WTC11 (cell line): ENCODE results near the gene GLI1. TPM values are rescaled to one million over a fixed set of nuclear protein-coding genes. Genes with fewer than 3 reads are reported as not detected.
A peak's percentile ranks its signal among the peaks of the same experiment; 100 is the strongest.
"Not testable (repeated sequence)": the region's sequence is repeated elsewhere in the genome, so short reads cannot be mapped to it uniquely, and the experiment has no call there.

Experiments used
- ATAC-seq: fragments of 200-7000 bp; cut with Tn5 transposase; 2 replicates; pipeline ENCODE4 v1.10.0; 2021; ENCODE audit warnings: mild to moderate bottlenecking, moderate library complexity
- CTCF ChIA-PET: fragments of 300-600 bp; sonication (Branson Sonifier 250); formaldehyde crosslinking; loops from one replicate; lab custom pipeline; 2021; ENCODE audit warnings: antibody characterized with exemption; lab: Charles Lee
- POLR2A ChIA-PET: fragments of 350-600 bp; sonication (Branson Sonifier 250); formaldehyde crosslinking; loops from one replicate; lab custom pipeline; 2021; ENCODE audit warnings: antibody characterized with exemption; lab: Charles Lee
- DNase-seq: peaks from one replicate; pipeline ENCODE4 v3.0.0; 2021; ENCODE audit warnings: low spot score
- H3K27ac Mint-ChIP-seq: 2 replicates; pipeline ENCODE4 v1.8.0; 2021; ENCODE audit warnings: mixed read lengths
- H3K27me3 Mint-ChIP-seq: 2 replicates; pipeline ENCODE4 v1.8.0; 2021; ENCODE audit warnings: low read depth, mild to moderate bottlenecking, moderate library complexity, mixed read lengths
- H3K36me3 Mint-ChIP-seq: 2 replicates; pipeline ENCODE4 v1.8.0; 2021; ENCODE audit warnings: mixed read lengths
- H3K4me1 Mint-ChIP-seq: 2 replicates; pipeline ENCODE4 v1.8.0; 2022; ENCODE audit warnings: mixed read lengths
- H3K4me3 Mint-ChIP-seq: 2 replicates; pipeline ENCODE4 v1.8.0; 2021; ENCODE audit warnings: mild to moderate bottlenecking, moderate library complexity, mixed read lengths
- H3K9me3 Mint-ChIP-seq: 2 replicates; pipeline ENCODE4 v1.8.0; 2021; ENCODE audit warnings: mixed read lengths
- FOXJ3 ChIP-seq: sonication (generic); formaldehyde crosslinking; IDR thresholded peaks from 2 replicates; pipeline ENCODE4 v1.9.0; 2021; ENCODE audit warnings: missing genetic modification reagents, mild to moderate bottlenecking, borderline replicate concordance
- IRF1 ChIP-seq: sonication (generic); formaldehyde crosslinking; IDR thresholded peaks from 2 replicates; pipeline ENCODE4 v1.8.0; 2023; ENCODE audit warnings: missing genetic modification reagents
- KAT7 ChIP-seq: sonication (generic); formaldehyde crosslinking; IDR thresholded peaks from 2 replicates; pipeline ENCODE4 v1.8.1; 2023; ENCODE audit warnings: missing genetic modification reagents, mild to moderate bottlenecking, borderline replicate concordance
- PREB ChIP-seq: sonication (generic); formaldehyde crosslinking; IDR thresholded peaks from 2 replicates; pipeline ENCODE4 v1.8.1; 2022; ENCODE audit warnings: mild to moderate bottlenecking, missing genetic modification reagents, moderate library complexity, borderline replicate concordance
- RORB ChIP-seq: fragments of 250-450 bp; sonication (Bioruptor Pico); IDR thresholded peaks from 2 replicates; pipeline ENCODE4 v1.9.0; 2021; ENCODE audit warnings: mild to moderate bottlenecking
- ZBTB21 ChIP-seq: sonication (generic); formaldehyde crosslinking; IDR thresholded peaks from 2 replicates; pipeline ENCODE4 v1.8.1; 2023; ENCODE audit warnings: mild to moderate bottlenecking, missing genetic modification reagents, borderline replicate concordance
- total RNA-seq: library from RNA; stranded (reverse); gene quantifications from 3 replicates; pipeline ENCODE4 v1.2.3, GENCODE V29; 2021
- TF ChIP-seq, protein P1 (sequence below): sonication (generic); formaldehyde crosslinking; conservative IDR thresholded peaks from 2 replicates; pipeline ENCODE4 v1.8.1; 2022; ENCODE audit warnings: mild to moderate bottlenecking, missing genetic modification reagents
- TF ChIP-seq, protein P2 (sequence below): sonication (generic); formaldehyde crosslinking; IDR thresholded peaks from 2 replicates; pipeline ENCODE4 v1.8.1; 2022; ENCODE audit warnings: missing genetic modification reagents, borderline replicate concordance

GLI1 gene
- total RNA-seq, 1 experiment from 2014 or later = 16.2 TPM

DNA sequence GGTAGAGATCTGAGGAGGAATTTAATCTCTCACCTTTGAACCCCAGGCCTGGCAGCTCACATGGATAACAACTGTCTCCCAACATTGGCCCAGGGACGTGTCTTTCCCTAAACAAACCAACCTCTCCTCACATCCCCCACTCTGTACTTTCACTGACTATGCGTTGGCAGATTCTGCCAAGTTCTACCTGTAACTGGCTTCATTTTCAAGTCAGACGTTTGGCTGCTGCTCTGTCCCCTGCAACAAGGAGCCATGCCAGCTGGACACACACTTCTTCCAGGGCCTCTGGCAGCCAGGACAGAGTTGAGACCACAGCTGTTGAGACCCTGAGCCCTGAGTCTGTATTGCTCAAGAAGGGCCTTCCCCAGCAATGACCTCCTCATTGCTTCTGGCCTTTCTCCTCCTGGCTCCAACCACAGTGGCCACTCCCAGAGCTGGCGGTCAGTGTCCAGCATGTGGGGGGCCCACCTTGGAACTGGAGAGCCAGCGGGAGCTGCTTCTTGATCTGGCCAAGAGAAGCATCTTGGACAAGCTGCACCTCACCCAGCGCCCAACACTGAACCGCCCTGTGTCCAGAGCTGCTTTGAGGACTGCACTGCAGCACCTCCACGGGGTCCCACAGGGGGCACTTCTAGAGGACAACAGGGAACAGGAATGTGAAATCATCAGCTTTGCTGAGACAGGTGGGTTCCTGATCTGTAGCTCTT lies 24.9 kb upstream of the GLI1 start, which contains the start of gene INHBC:
Gene INHBC (plus strand): TSS at position 268 of the 707 bp plus-strand sequence. CDS start 103 bp downstream, at position 371.
- Mint-ChIP-seq H3K9me3 (no peaks in the 10 kb centered on the region), H3K27me3 (no peaks in the 10 kb centered on the region; the same call in 1 of the 2 replicates), H3K36me3 (no peaks in the 10 kb centered on the region), H3K4me1 (peaks cover 14% of the 10 kb centered on the region), H3K4me3 (no peak within 1 kb of the TSS), H3K27ac (no peak within 1 kb of the TSS)
- DNase-seq (peak; percentile 14), ATAC-seq (no peak)
- TF ChIP-seq, protein P1, sequence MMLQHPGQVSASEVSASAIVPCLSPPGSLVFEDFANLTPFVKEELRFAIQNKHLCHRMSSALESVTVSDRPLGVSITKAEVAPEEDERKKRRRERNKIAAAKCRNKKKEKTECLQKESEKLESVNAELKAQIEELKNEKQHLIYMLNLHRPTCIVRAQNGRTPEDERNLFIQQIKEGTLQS (CRISPR knock-in tag) = no peak
- POLR2A ChIA-PET = interaction anchor here (2.0 kb wide), 1 partner anchor 20 kb away, joined by 7 read pairs; the partner anchor contains the start of gene INHBE
- CTCF ChIA-PET = interaction anchor here (0.8 to 4.1 kb wide), 5 partner anchors 10 to 192 kb away, joined by 3 to 18 read pairs (median 7); partner anchors contain the start of genes GLI1 and INHBE

DNA sequence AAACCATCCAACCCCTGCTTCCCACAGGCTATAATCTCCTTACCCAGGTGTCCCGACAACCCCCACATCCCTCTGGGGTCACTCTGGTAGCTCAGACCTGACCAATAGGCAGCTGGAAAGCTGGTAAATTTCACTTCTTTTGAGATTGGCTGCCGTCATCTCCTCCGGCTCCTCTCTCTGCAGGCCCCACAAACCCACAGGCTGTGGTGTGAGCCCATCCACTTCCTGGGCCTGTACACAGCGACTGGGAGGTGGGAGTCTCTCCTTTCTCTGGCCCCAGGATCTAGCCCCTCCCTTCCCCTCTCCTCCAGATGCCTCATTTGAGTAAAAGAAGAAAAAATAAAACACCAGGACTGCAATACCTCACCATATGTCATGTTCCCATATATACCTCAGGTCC lies 24.3 kb upstream of the GLI1 start:
- POLR2A ChIA-PET = interaction anchor here (0.7 to 2.0 kb wide), 2 partner anchors 20 to 400 kb away, joined by 4 to 7 read pairs; partner anchors contain the start of gene INHBE
- H3K27ac Mint-ChIP-seq = no peak overlapping the region
- no peak for ATAC-seq
- H3K27me3 Mint-ChIP-seq = no peaks in the 10 kb centered on the region; the same call in 1 of the 2 replicates
- TF ChIP-seq ZBTB21 (CRISPR knock-in tag) (no peak), PREB (CRISPR knock-in tag) (no peak), KAT7 (CRISPR knock-in tag) (no peak), IRF1 (CRISPR knock-in tag) (no peak)
- TF ChIP-seq, all 79 proteins: peak for 0
- peaks cover 9% of the 10 kb centered on the region for H3K4me1 Mint-ChIP-seq
- no peak overlapping the region for H3K4me3 Mint-ChIP-seq
- no peaks in the 10 kb centered on the region for H3K36me3 Mint-ChIP-seq
- no peak for DNase-seq
- CTCF ChIA-PET = interaction anchor here (0.8 to 4.1 kb wide), 5 partner anchors 10 to 192 kb away, joined by 3 to 18 read pairs (median 7); partner anchors contain the start of genes GLI1 and INHBE
- no peaks in the 10 kb centered on the region for H3K9me3 Mint-ChIP-seq

DNA sequence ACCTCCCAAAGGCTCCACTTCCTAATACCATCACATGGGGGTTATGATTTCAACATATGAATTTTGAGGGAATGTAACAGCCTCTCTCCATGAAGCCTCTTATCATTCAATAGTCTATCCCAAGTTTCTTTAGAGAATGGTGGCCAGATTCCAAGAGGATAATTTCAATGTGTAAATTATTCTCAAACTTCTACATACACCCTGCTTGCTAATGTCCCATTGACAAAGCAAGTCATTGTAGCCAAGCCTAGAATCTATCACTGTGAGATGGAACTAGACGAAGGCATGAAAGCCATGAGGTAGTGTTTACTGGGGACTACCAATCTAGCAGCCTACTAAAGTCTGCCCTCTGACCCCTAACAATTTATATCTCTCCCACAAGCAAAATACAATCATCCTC lies 21.2 kb upstream of the GLI1 start:
- Mint-ChIP-seq H3K4me3 (no peak overlapping the region), H3K27ac (no peak overlapping the region), H3K9me3 (peaks cover 12% of the 10 kb centered on the region), H3K4me1 (no peaks in the 10 kb centered on the region; the same call in none of the 2 replicates), H3K36me3 (peaks cover 10% of the 10 kb centered on the region), H3K27me3 (peaks cover 9% of the 10 kb centered on the region)
- CTCF ChIA-PET = no interaction called here
- POLR2A ChIA-PET = no interaction called here
- DNase-seq (no peak), ATAC-seq (no peak)
- TF ChIP-seq RORB (CRISPR knock-in tag) = no peak
- no peak for TF ChIP-seq FOXJ3 (CRISPR knock-in tag)

DNA sequence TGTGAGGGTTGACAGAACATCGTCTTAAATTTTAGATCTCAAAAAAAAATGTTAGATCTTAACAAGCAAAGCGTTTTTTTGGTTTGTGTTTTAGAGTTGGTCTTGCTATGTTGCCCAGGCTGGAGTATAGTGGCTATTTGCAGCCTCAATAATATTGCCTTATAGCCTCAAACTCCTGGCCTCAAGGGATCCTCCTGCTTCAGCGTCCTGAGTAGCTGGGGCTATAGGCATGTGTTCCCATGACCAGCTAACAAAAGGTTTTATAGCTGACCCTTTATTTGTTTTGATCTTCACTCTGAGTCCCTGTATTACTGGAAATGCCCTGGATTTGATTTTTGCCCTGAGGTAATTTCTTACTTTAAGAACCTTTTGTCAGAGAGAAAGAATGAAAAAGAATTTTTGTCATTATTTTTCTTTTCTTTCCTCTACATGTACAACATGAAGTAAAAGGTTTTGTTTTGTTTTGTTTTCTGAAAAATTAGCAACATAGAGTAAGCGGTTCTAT lies 19.8 kb upstream of the GLI1 start:
- H3K4me1 Mint-ChIP-seq = no peaks in the 10 kb centered on the region
- TF ChIP-seq, protein P2, sequence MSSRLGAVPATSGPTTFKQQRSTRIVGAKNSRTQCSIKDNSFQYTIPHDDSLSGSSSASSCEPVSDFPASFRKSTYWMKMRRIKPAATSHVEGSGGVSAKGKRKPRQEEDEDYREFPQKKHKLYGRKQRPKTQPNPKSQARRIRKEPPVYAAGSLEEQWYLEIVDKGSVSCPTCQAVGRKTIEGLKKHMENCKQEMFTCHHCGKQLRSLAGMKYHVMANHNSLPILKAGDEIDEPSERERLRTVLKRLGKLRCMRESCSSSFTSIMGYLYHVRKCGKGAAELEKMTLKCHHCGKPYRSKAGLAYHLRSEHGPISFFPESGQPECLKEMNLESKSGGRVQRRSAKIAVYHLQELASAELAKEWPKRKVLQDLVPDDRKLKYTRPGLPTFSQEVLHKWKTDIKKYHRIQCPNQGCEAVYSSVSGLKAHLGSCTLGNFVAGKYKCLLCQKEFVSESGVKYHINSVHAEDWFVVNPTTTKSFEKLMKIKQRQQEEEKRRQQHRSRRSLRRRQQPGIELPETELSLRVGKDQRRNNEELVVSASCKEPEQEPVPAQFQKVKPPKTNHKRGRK (CRISPR knock-in tag) = no peak
- H3K36me3 Mint-ChIP-seq = peaks cover 10% of the 10 kb centered on the region
- H3K27ac Mint-ChIP-seq = no peak overlapping the region
- DNase-seq = no peak
- ATAC-seq = no peak
- H3K4me3 Mint-ChIP-seq = no peak overlapping the region
- POLR2A ChIA-PET = no interaction called here
- H3K9me3 Mint-ChIP-seq = peaks cover 12% of the 10 kb centered on the region
- CTCF ChIA-PET = interaction anchor here (0.7 kb wide), 1 partner anchor 132 kb away, joined by 4 read pairs; no protein-coding TSS in a partner anchor
- H3K27me3 Mint-ChIP-seq = peaks cover 9% of the 10 kb centered on the region

GRCh38 chr12:57441393-57441792 lies 18.2 kb upstream of the GLI1 start:
- H3K9me3 Mint-ChIP-seq = peaks cover 12% of the 10 kb centered on the region
- ATAC-seq, H3K27me3 Mint-ChIP-seq, DNase-seq, H3K4me1 Mint-ChIP-seq, H3K36me3 Mint-ChIP-seq, H3K4me3 Mint-ChIP-seq, H3K27ac Mint-ChIP-seq: not testable (repeated sequence)
- CTCF ChIA-PET = interaction anchor here (1.6 kb wide), 1 partner anchor 12 kb away, joined by 4 read pairs; no protein-coding TSS in a partner anchor
- POLR2A ChIA-PET = interaction anchor here (0.6 kb wide), 1 partner anchor 965 kb away, joined by 4 read pairs; no protein-coding TSS in a partner anchor
